HG02798 (cell line): Measurements from ENCODE around the gene RPL36AL.
A peak's percentile ranks its signal among the peaks of the same experiment; 100 is the strongest.
"Not testable (repeated sequence)": the region's sequence is repeated elsewhere in the genome, so short reads cannot be mapped to it uniquely, and the experiment has no call there.

Source experiments
- ATAC-seq: cut with Tn5 transposase; IDR thresholded peaks from one replicate; pipeline ENCODE4 v1.9.1; 2021; ENCODE audit warnings: mild to moderate bottlenecking; ENCODE audit not compliant: unreplicated experiment, poor library complexity

Gene RPL36AL

GRCh38 chr14:49620182-49621113 is at the start of gene RPL36AL, which contains the start of gene MGAT2:
Gene RPL36AL, minus strand, starts transcription at chr14:49620626. Its CDS starts 1,522 bp downstream, at chr14:49619104.
Gene MGAT2, plus strand, starts transcription at chr14:49620799. Its CDS starts 470 bp downstream, at chr14:49621269.
- ATAC-seq: peak; percentile 91

GRCh38 chr14:49659526-49660455 is 39.4 kb upstream of the RPL36AL start:
- ATAC-seq: no peak

- ATAC-seq: not testable (repeated sequence)
Measured at GRCh38 chr14:49657500-49657899, 37.1 kb upstream of the RPL36AL start.

- ATAC-seq: no peak
Measured at GRCh38 chr14:49654511-49654910, 34.1 kb upstream of the RPL36AL start.

GRCh38 chr14:49653508-49653907 is 33.1 kb upstream of the RPL36AL start:
- no peak for ATAC-seq

- no peak for ATAC-seq
Measured at GRCh38 chr14:49642163-49642562, 21.7 kb upstream of the RPL36AL start.

GRCh38 chr14:49641697-49642129 is 21.3 kb upstream of the RPL36AL start:
- no peak for ATAC-seq

- no peak for ATAC-seq
Measured at GRCh38 chr14:49640540-49641417, 20.4 kb upstream of the RPL36AL start.

GRCh38 chr14:49637534-49638078 is 17.2 kb upstream of the RPL36AL start:
- ATAC-seq: no peak

GRCh38 chr14:49636866-49637265 is 16.4 kb upstream of the RPL36AL start:
- ATAC-seq: no peak

GRCh38 chr14:49634547-49635334 is 14.3 kb upstream of the RPL36AL start, which contains the start of gene DNAAF2:
Gene DNAAF2, minus strand, starts transcription at chr14:49635244. Its CDS starts 95 bp downstream, at chr14:49635149.
- ATAC-seq: peak; percentile 23

GRCh38 chr14:49633640-49634546 is 13.5 kb upstream of the RPL36AL start:
- peak; percentile 84 for ATAC-seq

- ATAC-seq: peak; percentile 12
Measured at GRCh38 chr14:49623941-49624839, 3.8 kb upstream of the RPL36AL start.

- ATAC-seq: no peak
Measured at GRCh38 chr14:49623387-49623786, 3.0 kb upstream of the RPL36AL start.

GRCh38 chr14:49622022-49622607 is 1.7 kb upstream of the RPL36AL start:
- ATAC-seq: no peak
